Endothelial cell of umbilical vein (primary cell): Measurements from ENCODE around the gene WDR93. TPM values are rescaled to one million over a fixed set of nuclear protein-coding genes. Genes with fewer than 3 reads are reported as not detected.

Source experiments
- BruUV-seq: library from RNA; stranded (reverse); fragments of 400-500 nt; replicated peaks from 2 replicates; lab custom pipeline; 2021; lab: Mats Ljungman, UMichigan
- CTCF ChIA-PET: fragments of 300-600, 350-600 bp; sonication (Branson Sonifier 250); formaldehyde crosslinking; loops from one replicate; lab custom pipeline; 2021; ENCODE audit warnings: antibody characterized with exemption, inconsistent platforms; lab: Charles Lee
- POLR2A ChIA-PET: fragments of 300-600, 350-600 bp; sonication (Branson Sonifier 250); formaldehyde crosslinking; loops from one replicate; lab custom pipeline; 2021; ENCODE audit warnings: antibody characterized with exemption, inconsistent platforms; lab: Charles Lee
- DNase-seq: peaks from one replicate; pipeline ENCODE4 v3.0.0-alpha.2; 2011; ENCODE audit warnings: low read depth, low spot score
- FAIRE-seq: peaks from 2 replicates; lab custom pipeline; 2011; peaks lifted over from hg19 to GRCh38; lab: Jason Lieb, UNC
- H2AFZ ChIP-seq: 2 replicates; pipeline ENCODE4 v1.6.0; 2012; ENCODE audit warnings: low read depth, low read length, control low read depth, inconsistent platforms
- H3K27ac ChIP-seq: 2 replicates; pipeline ENCODE4 v1.5.1; 2011; ENCODE audit warnings: low read depth, mild to moderate bottlenecking, control low read depth, low read length, moderate library complexity; ENCODE audit not compliant: insufficient read depth
- H3K27me3 ChIP-seq, 2 experiments: 2 replicates each; pipeline versions ENCODE4 v1.6.0 to v1.6.1; 2011; ENCODE audit warnings: low read length in 2 of 2, mixed read lengths in 1 of 2; ENCODE audit not compliant: control insufficient read depth in 2 of 2, insufficient read depth in 2 of 2
- H3K36me3 ChIP-seq, 2 experiments: 2 replicates in 1 of 2; 3 replicates in 1 of 2; pipeline ENCODE4 v1.5.1; 2011; ENCODE audit warnings: low read length in 2 of 2, mild to moderate bottlenecking in 1 of 2, moderate library complexity in 1 of 2; ENCODE audit not compliant: control insufficient read depth in 2 of 2, insufficient read depth in 2 of 2; ENCODE audit errors: extremely low read depth in 1 of 2
- H3K4me1 ChIP-seq: 3 replicates; pipeline ENCODE4 v1.5.1; 2011; ENCODE audit warnings: mild to moderate bottlenecking, low read length; ENCODE audit not compliant: control insufficient read depth, insufficient read depth; ENCODE audit errors: extremely low read depth
- H3K4me2 ChIP-seq: 2 replicates; pipeline ENCODE4 v1.6.1; 2011; ENCODE audit warnings: low read length, control low read depth, mixed read lengths; ENCODE audit not compliant: insufficient read depth
- H3K4me3 ChIP-seq, 3 experiments: fragments of 200-600 bp in 1 of 3; sonication (generic), shearing (Covaris generic) in 1 of 3; replicated peaks in 1 of 3; 2 replicates each; pipeline ENCODE4 v1.5.1; 2011 to 2016; ENCODE audit warnings: control low read depth in 3 of 3, low read length in 3 of 3, mild to moderate bottlenecking in 2 of 3, inconsistent platforms in 1 of 3, low read depth in 1 of 3, moderate library complexity in 1 of 3; ENCODE audit not compliant: insufficient read depth in 1 of 3
- H3K79me2 ChIP-seq: 2 replicates; pipeline ENCODE4 v1.6.0; 2012; ENCODE audit warnings: low read length, inconsistent platforms; ENCODE audit not compliant: control insufficient read depth, insufficient read depth
- H3K9ac ChIP-seq: replicated peaks from 2 replicates; pipeline ENCODE3; 2011; ENCODE audit warnings: low read length, control low read depth; ENCODE audit not compliant: insufficient read depth; ENCODE audit errors: extremely low read depth
- H3K9me1 ChIP-seq: replicated peaks from 3 replicates; pipeline ENCODE4 v1.6.0; 2011; ENCODE audit warnings: mild to moderate bottlenecking, low read length; ENCODE audit not compliant: control insufficient read depth, insufficient read depth; ENCODE audit errors: extremely low read depth
- H3K9me3 ChIP-seq: replicated peaks from 2 replicates; pipeline ENCODE4 v1.5.1; 2012; ENCODE audit warnings: low read length, inconsistent platforms; ENCODE audit not compliant: control insufficient read depth, insufficient read depth
- H4K20me1 ChIP-seq: replicated peaks from 2 replicates; pipeline ENCODE3; 2011; ENCODE audit warnings: mild to moderate bottlenecking, low read length; ENCODE audit not compliant: control insufficient read depth, insufficient read depth; ENCODE audit errors: extremely low read depth
- CTCF ChIP-seq, 2 donors: IDR thresholded peaks; 1 replicate in 1 of 2; 2 replicates in 1 of 2; pipeline ENCODE4 v1.5.1; 2011; ENCODE audit warnings: low read length in 2 of 2, mild to moderate bottlenecking in 2 of 2, moderate library complexity in 2 of 2, control low read depth in 1 of 2, inconsistent platforms in 1 of 2, low read depth in 1 of 2; ENCODE audit not compliant: insufficient read depth in 1 of 2; ENCODE audit errors: extremely low read depth in 1 of 2
- EZH2 ChIP-seq: IDR thresholded peaks from 2 replicates; pipeline ENCODE4 v1.6.1; 2012; ENCODE audit warnings: borderline replicate concordance, low read depth, mild to moderate bottlenecking, moderate library complexity, low read length, inconsistent platforms; ENCODE audit not compliant: severe bottlenecking
- GATA2 ChIP-seq: IDR thresholded peaks from 2 replicates; pipeline ENCODE4 v1.7.0; 2011; ENCODE audit warnings: low read depth, mild to moderate bottlenecking, moderate library complexity, mixed read lengths, low read length; ENCODE audit not compliant: insufficient read length, insufficient read depth
- POLR2AphosphoS5 ChIP-seq: IDR thresholded peaks from 2 replicates; pipeline ENCODE4 v1.6.1; 2012; ENCODE audit warnings: low read depth, mild to moderate bottlenecking, control low read depth, low read length, moderate library complexity; ENCODE audit not compliant: insufficient read depth
- dilution Hi-C: fragments of 300-500 bp; cut with MboI; formaldehyde crosslinking; loops from one replicate; pipeline ENCODE4 v1.15.0; 2019; ENCODE audit warnings: low sequenced_read_pairs; ENCODE audit not compliant: extremely low pct_ligation_motif_present
- intact Hi-C: fragments of 100-400 bp; cut with micrococcal nuclease; formaldehyde crosslinking; loops from one replicate; pipeline ENCODE4 v1.10.0; 2022
- polyA plus RNA-seq, 4 experiments: library from polyadenylated mRNA; depleted of rRNA in 3 of 4; stranded (reverse) in 3 of 4; unstranded in 1 of 4; fragments of >200 nt; gene quantifications; 2 replicates each; pipeline versions ENCODE4 v1.2.1 to v1.2.3, GENCODE V29; 2011 to 2012; ENCODE audit warnings: missing spikeins in 1 of 4
- total RNA-seq: library from RNA; stranded (reverse); gene quantifications from 2 replicates; pipeline ENCODE4 v1.2.3, GENCODE V29; 2021

The WDR93 gene
- total and polyA plus RNA-seq, 2 donors (not counting 3 experiments of a cell fraction or from before 2014, with no cell fraction given) = 0.07 TPM; not detected in 1

- H3K79me2 ChIP-seq = no peaks in the 10 kb centered on the region
- no peak for FAIRE-seq
- BruUV-seq = no TSS peak
Observed at GRCh38 chr15:89669941-89670340, 20.7 kb upstream of the WDR93 start.

More at GRCh38 chr15:89669941-89670340, 20.7 kb upstream of the WDR93 start:
- H3K9ac ChIP-seq = no peak overlapping the region
- intact Hi-C loops = no loop called here
- H3K27me3 ChIP-seq = no peaks in the 10 kb centered on the region
- H3K36me3 ChIP-seq = no peaks in the 10 kb centered on the region
- dilution Hi-C loops = no loop called here
- DNase-seq = no peak
- no peak overlapping the region for H2AFZ ChIP-seq
- no peak overlapping the region for H3K4me3 ChIP-seq
- no peak overlapping the region for H3K27ac ChIP-seq
- H4K20me1 ChIP-seq = no peaks in the 10 kb centered on the region
- H3K9me3 ChIP-seq = no peaks in the 10 kb centered on the region
- peaks cover 9% of the 10 kb centered on the region for H3K4me1 ChIP-seq
- no peaks in the 10 kb centered on the region for H3K9me1 ChIP-seq
- ChIA-PET CTCF (no interaction called here), POLR2A (no interaction called here)
- H3K4me2 ChIP-seq = no peak overlapping the region
- TF ChIP-seq EZH2 (no peak), CTCF (IDR thresholded peaks at IDR 0.05; ENCODE audit: extremely low read depth in 1 of 2, insufficient read depth in 1 of 2, low read depth in 1 of 2, low read length in 2 of 2) (no peak), GATA2 (no peak), POLR2AphosphoS5 (no peak)
